Measurements from ENCODE around the gene ICE1. TPM values are rescaled to one million over a fixed set of nuclear protein-coding genes. Genes with fewer than 3 reads are reported as not detected.
"Not testable (repeated sequence)": the region's sequence is repeated elsewhere in the genome, so short reads cannot be mapped to it uniquely, and the experiment has no call there.

ICE1 gene
- polyA plus RNA-seq, 3 donors = 4.4 to 9.5 (median 8.2) TPM

DNA sequence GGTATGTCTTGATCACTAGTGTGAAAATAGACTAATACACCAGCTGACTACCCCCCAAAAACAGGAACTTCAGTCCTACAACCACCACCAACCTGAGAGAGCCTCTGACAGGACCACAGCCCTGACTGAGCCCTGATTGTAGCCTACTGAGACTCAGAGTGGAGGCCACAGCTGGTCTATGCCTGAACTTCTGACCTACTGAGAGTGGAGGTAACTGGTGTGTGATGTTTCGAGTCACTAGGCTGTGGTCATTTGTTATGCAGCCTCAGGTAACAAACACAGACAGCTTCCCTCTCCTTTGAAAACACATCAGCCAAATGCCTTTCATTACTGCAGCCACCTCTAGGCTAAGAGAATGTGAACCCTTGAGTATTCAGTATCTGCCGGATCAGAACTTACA is 30.0 kb upstream of the ICE1 start:
- WGBS, 3 donors = 92 to 95% (median 94%) methylated on average over 2 of the region's 2 CpGs
- H3K27ac ChIP-seq (ENCODE audit: low read depth, low read length) = not testable (repeated sequence)

DNA sequence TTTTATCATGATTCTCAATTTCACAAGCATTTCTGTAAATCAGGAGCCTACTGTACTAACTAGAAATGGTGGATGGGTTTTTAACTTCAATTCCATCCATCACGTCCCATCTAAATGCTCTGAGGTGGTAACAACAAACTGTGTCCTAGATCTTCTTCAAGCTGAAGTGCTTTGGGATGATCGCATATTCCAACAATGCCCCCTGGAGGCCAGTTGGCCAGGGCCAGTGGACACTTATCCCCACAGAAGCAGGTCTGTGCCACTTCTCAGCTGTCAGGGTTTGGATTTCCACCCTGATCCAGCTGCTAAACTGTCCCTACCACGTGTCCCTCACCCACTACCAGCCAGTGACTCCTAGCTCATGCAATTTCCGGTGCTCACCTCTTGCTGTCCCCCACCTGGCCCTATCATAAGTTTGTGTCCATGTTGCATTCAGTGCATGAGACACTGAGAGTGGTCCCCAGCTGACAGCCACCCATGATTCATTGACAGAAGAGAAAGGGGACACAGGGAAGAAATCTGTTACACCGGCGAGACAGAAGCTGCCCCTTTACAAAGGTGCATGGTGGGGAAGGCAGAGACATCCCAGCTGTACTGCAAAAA is 28.0 kb upstream of the ICE1 start:
- not testable (repeated sequence) for H3K27ac ChIP-seq (ENCODE audit: low read depth, low read length)
- WGBS, 3 donors = 60 to 71% (median 64%) methylated on average over 6 of the region's 6 CpGs

DNA sequence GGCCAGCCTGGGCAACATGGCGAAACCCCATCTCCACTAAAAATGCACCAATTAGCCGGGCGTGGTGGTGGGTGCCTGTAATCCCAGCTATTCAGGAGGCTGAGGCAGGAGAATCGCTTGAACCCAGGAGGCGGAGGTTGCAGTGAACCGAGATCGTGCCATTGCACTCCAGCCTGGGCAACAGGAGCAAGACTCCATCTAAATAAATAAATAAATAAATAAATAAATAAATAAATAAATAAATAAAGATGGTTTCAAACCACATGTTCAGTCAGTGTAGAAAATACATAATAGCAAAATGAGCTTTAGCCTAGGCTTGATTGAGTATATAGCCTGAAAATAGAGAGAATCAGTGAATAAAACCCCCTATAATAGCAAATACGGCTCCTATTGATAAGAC is 27.4 kb upstream of the ICE1 start:
- H3K27ac ChIP-seq (ENCODE audit: low read depth, low read length) = not testable (repeated sequence)
- 83 to 95% (median 85%) methylated on average over 8 of the region's 8 CpGs for WGBS, 3 donors

DNA sequence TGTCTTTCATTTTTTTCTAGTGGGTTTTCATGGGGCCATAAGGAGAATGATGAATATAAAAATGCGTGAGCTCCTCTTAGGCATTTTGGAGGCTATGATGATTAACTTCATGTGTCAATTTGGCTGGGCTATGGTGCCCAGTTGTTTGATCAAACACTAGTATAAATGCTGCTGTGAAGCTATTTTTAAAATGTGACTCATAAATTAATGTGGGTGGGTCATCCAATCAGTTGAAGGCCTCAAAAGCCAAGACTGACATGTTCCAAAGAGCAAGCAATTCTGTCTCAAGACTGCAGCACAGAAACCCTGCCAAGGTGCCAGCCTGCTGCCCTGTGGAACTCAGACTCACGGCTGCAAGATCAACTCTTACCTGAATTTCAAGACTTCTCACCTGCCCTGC is 24.4 kb upstream of the ICE1 start:
- 69 to 95% (median 91%) methylated on average over 2 of the region's 2 CpGs for WGBS, 3 donors

DNA sequence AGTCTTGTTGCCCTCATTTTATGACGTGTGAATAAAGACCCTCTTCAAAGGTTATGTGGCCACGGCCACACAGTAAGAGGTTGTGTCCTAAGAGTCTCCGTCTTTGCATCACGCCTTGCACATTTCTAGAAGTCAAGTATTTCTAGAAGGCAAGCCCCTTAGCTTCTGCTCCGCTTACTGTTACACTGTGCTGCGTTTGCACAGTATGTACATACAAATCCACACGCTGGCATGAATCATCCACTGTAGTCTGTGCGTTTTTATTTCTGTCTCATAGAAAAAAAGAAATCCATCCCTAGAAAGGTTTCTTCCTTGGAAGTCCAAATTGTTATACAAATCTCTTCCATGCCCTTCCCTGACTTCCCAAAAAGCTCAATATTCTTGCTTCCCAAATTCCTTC is 21.4 kb upstream of the ICE1 start:
- WGBS, 3 donors = 92 to 95% (median 93%) methylated on average over 8 of the region's 8 CpGs
- H3K27ac ChIP-seq (ENCODE audit: low read depth, low read length) = no peak overlapping the region

More for the DNA sequence above, 24.4 kb upstream of the ICE1 start:
- H3K27ac ChIP-seq (ENCODE audit: low read depth, low read length) = no peak overlapping the region

DNA sequence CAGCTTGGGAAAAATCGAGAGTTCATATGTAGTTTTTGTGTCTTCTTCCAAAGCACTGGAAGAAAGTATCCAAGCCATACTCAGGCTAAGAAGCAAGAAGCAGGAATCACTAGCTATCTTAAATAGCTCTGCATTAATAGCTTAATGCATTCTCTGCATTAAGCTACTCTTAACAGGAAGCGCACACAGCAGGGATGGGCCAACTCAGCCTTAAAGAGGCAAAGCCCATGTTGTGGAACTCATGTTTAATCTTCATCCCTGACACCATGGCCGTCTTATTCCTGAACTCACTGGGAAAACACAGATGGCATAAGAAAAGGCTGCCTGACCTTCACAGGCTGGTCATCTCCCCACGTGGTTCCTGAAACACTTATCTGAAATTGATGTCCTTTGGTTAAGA is 18.7 kb upstream of the ICE1 start:
- WGBS, 3 donors = 68 to 82% (median 76%) methylated on average over 4 of the region's 4 CpGs
- no peak overlapping the region for H3K27ac ChIP-seq (ENCODE audit: low read depth, low read length)

DNA sequence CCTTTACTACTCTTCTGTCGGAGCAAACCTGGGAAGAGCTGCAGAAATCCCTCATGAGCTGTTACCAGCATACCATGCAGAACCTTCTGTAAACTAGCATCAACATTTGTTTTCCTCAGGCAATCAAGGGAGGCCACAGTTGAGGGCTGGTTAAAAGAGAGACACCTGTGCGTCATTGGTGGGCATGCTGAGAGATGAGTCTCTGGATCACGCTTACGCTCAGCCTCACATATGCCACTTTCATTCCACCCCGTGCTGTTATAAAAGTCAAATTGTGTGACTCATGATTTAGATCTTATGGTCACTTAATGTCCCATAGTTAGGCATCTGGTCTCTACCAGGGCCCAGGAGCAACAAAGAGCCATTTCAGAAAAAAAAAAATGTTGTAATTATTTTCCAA is 18.1 kb upstream of the ICE1 start:
- 92 to 97% (median 93%) methylated on average over 5 of the region's 5 CpGs for WGBS, 3 donors
- no peak overlapping the region for H3K27ac ChIP-seq (ENCODE audit: low read depth, low read length)

DNA sequence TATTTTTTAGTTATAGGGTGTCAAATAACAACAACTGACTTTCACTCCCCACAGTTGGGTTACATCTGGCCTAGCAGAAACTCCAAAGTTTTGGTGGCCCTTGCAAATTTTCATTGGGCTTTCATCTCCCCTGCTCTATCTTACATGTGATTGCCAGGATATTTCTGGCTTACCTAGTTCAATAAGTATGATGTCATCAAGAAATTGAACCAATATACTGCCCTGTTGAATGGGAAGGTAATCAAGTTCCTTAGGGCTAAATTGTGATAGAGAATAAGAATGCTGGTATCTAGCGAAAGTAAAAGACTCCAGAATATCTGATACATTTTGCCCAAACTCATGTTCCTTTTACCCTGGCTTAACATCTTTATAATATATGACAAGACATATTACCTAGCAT is 17.0 kb upstream of the ICE1 start:
- WGBS, 3 donors = 94 to 98% (median 97%) methylated on average over 1 of the region's 1 CpG
- no peak overlapping the region for H3K27ac ChIP-seq (ENCODE audit: low read depth, low read length)

DNA sequence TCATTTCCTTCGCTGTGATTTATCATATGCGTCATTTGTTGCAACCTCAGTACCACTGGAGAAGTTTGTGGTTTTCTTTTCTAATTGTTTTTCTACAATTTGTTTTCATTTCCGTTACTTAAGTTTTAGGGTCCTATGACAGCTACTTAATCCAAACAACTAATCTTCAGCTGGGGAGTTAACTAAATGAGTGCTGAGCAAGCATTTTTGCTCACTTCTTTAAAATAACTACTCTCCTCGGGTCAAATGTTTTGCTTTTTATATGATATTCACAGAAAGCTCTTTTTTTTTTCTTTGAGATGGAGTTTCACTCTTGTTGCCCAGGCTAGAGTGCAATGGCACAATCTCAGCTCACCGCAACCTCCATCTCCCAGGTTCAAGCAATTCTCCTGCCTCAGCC is 14.6 kb upstream of the ICE1 start:
- WGBS, 3 donors = 90 to 94% (median 93%) methylated on average over 5 of the region's 5 CpGs
- H3K27ac ChIP-seq (ENCODE audit: low read depth, low read length) = no peak overlapping the region

DNA sequence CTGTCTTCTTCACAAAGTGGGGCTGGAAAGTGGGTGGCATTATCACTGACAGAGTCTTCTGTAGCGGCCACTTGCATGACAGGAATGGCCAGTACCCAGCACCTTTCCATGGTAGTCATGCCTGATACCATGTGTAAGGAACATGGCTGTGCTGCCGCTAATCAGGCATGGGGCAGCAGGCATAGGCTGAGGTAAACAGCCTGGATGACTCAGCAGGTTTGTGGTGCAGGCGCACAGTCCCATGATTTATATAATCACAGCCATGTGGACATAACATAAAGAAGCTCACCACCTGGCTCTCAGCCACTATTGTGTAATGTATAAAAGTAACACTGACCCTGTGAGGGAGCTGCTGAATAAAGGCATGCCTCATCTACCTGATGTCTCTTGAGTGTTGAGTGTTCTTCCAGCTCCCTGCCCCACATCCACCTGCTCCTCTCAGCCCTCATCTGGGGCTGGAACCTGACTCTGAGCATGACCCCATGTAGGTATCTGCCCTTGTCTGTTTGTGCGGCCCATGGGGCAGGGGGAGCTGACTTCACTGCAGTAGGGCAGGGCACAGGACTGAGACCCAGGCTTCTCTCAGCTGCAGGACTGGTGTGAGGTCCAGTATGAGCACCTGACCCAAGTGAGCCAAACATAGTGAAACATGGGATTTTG is 13.2 kb upstream of the ICE1 start:
- no peak overlapping the region for H3K27ac ChIP-seq (ENCODE audit: low read depth, low read length)
- WGBS, 3 donors = 95 to 99% (median 98%) methylated on average over 4 of the region's 4 CpGs

DNA sequence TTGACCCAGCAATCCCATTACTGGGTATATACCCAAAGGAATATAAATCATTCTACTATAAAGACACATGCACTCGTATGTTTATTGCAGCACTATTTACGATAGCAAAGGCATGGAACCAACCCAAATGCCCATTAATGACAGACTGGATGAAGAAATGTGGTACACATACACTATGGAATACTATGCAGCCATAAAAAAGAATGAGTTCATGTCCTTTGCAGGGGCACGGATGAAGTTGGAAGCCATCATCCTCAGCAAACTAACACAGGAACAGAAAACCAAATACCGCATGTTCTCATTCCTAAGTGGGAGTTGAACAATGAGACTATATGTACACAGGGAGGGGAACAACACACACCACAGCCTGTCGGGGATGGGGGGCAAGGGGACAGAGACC is 8.6 kb upstream of the ICE1 start:
- WGBS, 3 donors = 68 to 94% (median 70%) methylated on average over 5 of the region's 5 CpGs
- not testable (repeated sequence) for H3K27ac ChIP-seq (ENCODE audit: low read depth, low read length)

DNA sequence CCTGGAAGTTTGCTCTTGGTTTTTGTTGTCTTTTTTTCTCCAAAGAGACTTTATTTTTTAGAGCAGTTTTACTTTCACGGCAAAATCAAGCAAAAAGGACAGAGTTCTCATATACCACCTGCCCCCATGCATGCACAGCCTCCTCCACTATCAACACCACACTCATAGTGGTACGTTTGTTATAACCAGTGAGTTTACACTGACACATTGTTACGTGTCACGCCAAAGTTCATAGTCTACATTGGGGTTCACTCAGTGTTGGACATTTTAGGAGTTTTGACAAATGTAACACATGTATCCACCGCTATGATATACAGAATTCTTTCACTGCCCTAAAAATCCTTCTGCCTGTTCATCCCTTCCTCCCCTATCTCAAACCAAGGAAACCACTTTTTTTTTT is 7.5 kb upstream of the ICE1 start:
- WGBS, 3 donors = 83 to 93% (median 88%) methylated on average over 5 of the region's 5 CpGs
- no peak overlapping the region for H3K27ac ChIP-seq (ENCODE audit: low read depth, low read length)

DNA sequence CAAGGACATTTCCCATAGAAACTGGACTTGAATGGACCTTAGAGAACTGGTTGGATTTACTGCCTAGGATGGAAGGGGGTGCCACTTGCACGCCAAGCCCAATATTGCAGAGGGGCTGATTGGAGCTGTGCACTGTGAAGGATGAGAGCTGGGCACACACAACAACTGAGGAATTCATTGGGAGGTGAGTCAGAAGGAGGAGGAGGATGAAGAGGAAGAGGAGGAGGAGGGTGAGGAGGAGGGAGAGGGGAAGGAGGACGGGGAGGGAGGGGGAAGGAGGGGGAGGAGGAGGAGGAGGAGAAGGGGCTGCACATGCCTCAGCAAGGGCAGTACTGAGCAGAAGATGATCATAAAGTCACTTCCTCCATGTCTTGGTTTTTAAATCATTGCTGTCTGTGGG is 5.7 kb upstream of the ICE1 start:
- WGBS, 3 donors = 65 to 68% (median 67%) methylated on average over 2 of the region's 2 CpGs
- H3K27ac ChIP-seq (ENCODE audit: low read depth, low read length) = no peak overlapping the region

DNA sequence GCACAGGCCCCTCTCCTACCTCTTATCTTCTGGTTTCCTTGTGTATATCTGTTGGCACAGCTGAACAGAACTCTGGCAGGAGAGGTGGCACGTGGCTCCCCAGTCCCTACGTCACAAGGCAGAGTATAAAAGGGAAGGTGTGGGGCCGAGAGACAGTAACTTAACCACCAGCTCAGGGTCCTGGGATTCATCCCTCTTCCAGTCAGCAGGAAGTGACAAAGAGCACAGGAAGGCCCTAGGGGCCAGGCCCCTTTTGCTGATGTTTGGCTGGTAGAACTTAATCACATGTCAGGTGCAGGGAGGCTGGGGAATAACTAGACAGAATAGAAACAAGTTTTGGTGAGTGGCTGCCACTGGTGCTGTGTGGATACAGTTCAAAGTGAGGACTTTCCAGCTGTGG is 4.5 kb upstream of the ICE1 start:
- no peak overlapping the region for H3K27ac ChIP-seq (ENCODE audit: low read depth, low read length)
- WGBS, 3 donors = 74 to 87% (median 81%) methylated on average over 3 of the region's 3 CpGs

DNA sequence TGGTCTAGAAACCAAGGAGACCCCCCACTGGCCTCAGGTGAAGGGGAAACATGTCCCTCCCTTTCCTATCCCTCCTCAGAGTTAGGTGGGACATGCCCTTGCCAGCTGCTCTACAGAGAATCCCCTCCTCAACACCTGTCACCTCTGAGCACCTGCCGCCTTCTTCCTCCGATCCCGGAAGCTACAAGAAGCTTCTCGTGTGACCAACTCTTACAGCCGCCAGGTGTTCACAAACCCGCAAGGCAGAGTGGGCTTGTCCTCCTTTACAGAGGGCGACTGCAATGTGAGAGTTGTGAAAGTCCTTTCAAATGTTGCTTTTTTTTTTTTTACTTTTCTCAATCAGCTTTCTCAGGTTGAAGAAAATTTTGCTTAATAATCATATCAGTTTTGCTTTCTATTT is 3.7 kb upstream of the ICE1 start:
- 65 to 86% (median 86%) methylated on average over 7 of the region's 7 CpGs for WGBS, 3 donors
- no peak overlapping the region for H3K27ac ChIP-seq (ENCODE audit: low read depth, low read length)

DNA sequence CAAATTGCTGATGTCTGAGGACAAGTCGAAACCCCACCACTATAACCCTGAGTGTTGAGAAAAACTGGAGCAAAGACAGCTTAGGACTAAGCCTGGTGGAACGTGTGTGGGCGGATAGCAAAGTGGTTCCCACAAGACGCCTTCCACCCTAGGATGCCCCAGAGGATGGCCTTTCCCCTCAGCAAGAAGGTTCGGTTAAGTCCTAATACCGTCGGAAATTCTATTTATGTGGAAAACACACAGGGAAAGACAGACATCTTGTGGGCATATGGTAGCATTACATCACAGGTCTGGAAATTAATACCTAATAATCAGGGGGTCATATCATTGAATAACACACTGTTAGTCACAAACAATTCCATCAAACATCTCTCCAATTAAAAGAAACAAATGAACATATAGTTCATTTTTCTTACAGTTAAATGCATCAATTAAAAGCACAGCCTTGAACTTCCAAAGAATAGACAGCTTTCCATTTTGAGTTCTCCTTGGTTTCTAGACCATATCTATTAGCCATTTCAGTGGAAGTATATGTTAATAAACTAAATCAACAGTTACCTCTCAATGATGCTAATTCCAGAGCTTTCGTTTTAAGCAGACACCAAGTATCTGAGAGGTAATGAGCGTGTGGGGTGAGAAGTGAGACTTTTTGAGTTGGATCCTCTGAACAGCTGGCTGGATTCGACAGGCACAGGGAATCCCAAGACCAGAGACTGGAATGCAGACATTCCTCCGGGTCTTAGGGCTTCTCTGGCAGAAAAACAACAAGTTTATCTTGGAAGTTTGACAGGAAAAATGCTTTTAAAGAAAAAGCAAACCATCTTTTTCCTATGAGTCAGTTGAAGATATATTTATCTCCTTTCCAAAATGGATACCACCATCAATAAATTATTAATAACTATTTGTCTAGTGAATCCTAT is 2.9 kb upstream of the ICE1 start:
- H3K27ac ChIP-seq (ENCODE audit: low read depth, low read length) = no peak overlapping the region
- WGBS, 3 donors = 27 to 33% (median 29%) methylated on average over 11 of the region's 11 CpGs

DNA sequence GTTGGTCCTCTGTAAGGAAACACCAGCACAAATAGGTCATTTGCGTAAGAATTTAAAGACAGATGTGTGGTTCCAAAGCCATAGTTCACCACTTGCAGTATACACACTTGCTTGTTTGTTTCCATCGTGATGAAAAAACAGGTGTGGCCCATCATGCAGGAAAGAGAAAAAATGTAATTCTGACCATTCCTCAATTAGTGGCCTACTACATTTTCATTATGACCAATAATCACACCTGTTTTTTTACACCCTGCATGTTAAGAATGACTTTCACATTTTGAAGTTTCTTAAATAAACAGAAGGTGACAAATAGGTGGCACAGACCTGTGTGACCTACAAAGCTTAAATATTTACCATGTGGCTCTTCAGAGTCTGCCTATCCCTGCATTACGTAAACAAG is 2.2 kb upstream of the ICE1 start:
- WGBS, 3 donors = 76 to 90% (median 81%) methylated on average over 3 of the region's 3 CpGs

DNA sequence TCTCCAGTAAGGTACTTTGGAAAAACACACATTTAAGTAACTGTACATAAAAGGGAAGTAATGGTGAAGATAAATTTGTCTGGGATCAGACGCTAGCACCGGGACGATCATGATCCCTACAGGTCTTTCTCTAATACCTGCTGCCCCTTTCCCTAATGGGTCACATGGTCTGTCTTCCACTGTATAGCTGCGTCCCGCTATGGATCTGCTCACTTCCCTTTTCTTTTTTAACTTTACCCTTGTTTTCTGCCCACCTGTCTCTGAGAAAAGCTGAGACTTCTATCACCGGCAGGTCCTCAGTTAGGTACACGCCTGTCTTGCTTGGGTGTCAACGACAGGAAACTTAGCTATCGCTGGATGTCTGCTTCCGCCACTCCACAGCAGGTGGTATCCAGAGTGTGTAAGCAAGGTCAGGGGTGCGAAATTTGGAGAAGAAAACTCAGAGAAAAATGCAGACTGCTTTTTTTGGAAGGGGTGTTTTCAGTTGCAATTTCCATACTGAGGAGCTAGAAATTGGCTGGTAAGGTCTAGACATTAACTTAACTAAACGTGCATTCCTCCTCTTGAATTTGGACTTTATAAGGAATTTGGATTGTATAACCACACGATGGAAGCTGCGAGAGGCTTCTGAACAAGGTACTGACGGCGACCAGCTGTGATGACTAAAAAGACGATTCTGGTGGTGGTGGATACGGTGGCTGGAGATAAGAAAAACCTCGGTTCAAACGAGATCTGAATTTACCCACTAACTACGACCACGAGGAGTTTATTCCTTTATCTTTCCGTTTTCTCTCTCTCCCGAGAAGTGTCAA is 1.1 kb upstream of the ICE1 start:
- whole genome bisulfite sequencing, 3 donors = 6 to 15% (median 8%) methylated on average over 24 of the region's 24 CpGs
- peak overlapping the region; percentile 48 for H3K27ac ChIP-seq (ENCODE audit: low read depth, low read length)

More for the DNA sequence above, 2.2 kb upstream of the ICE1 start:
- H3K27ac ChIP-seq (ENCODE audit: low read depth, low read length) = no peak overlapping the region

Data from adipose tissue (tissue), 3 donors.